GM04503 (cell line): ENCODE results near the gene SLC2A9.

Experiments
- DNase-seq: peaks from one replicate; pipeline ENCODE4 v3.0.0-alpha.2; 2012; ENCODE audit warnings: low read depth

The SLC2A9 gene

GRCh38 chr4:10020871-10021652 is at the start of gene SLC2A9:
SLC2A9 (minus strand) TSS chr4:10021497; CDS start chr4:10021429, 68 bp downstream.
- DNase-seq = no peak

GRCh38 chr4:10069075-10069642 is 47.9 kb upstream of the SLC2A9 start:
- DNase-seq = no peak

GRCh38 chr4:10066670-10067651 is 45.7 kb upstream of the SLC2A9 start:
- no peak for DNase-seq

GRCh38 chr4:10066206-10066605 is 44.9 kb upstream of the SLC2A9 start:
- no peak for DNase-seq

- DNase-seq = peak; percentile 31
Measured at GRCh38 chr4:10063544-10064300, 42.4 kb upstream of the SLC2A9 start.

- no peak for DNase-seq
Measured at GRCh38 chr4:10061650-10062415, 40.5 kb upstream of the SLC2A9 start.

GRCh38 chr4:10058371-10058770 is 37.1 kb upstream of the SLC2A9 start:
- no peak for DNase-seq

- no peak for DNase-seq
Measured at GRCh38 chr4:10057023-10057395, 35.7 kb upstream of the SLC2A9 start.

- DNase-seq = no peak
Measured at GRCh38 chr4:10056334-10057022, 35.2 kb upstream of the SLC2A9 start.

GRCh38 chr4:10055871-10056270 is 34.6 kb upstream of the SLC2A9 start:
- DNase-seq = no peak

GRCh38 chr4:10054571-10055041 is 33.3 kb upstream of the SLC2A9 start:
- DNase-seq = no peak

GRCh38 chr4:10053635-10054453 is 32.5 kb upstream of the SLC2A9 start:
- DNase-seq = no peak

GRCh38 chr4:10051517-10052135 is 30.3 kb upstream of the SLC2A9 start:
- DNase-seq = no peak

- no peak for DNase-seq
Measured at GRCh38 chr4:10050721-10051120, 29.4 kb upstream of the SLC2A9 start.

- no peak for DNase-seq
Measured at GRCh38 chr4:10050261-10050661, 29.0 kb upstream of the SLC2A9 start.

- no peak for DNase-seq
Measured at GRCh38 chr4:10048941-10049697, 27.8 kb upstream of the SLC2A9 start.

- no peak for DNase-seq
Measured at GRCh38 chr4:10047967-10048366, 26.7 kb upstream of the SLC2A9 start.

- DNase-seq = no peak
Measured at GRCh38 chr4:10046471-10046870, 25.2 kb upstream of the SLC2A9 start.
